SK-N-SH (cell line): ENCODE data around the gene DPEP2. TPM values are rescaled to one million over a fixed set of nuclear protein-coding genes. Genes with fewer than 3 reads are reported as not detected.

Experiments used
- CTCF ChIA-PET: fragments of 300-600, 350-600 bp; formaldehyde crosslinking; extraction: SDS; loops from one replicate; lab custom pipeline; 2021; lab: Yijun Ruan, JAX
- POLR2A ChIA-PET: fragments of 350-600 bp; sonication (Branson Sonifier 250); formaldehyde crosslinking; extraction: SDS; loops from one replicate; lab custom pipeline; 2020; ENCODE audit warnings: antibody characterized with exemption, inconsistent platforms; lab: Yijun Ruan, JAX
- DNase-seq: peaks from one replicate; pipeline ENCODE4 v3.0.0; 2012
- H2AFZ ChIP-seq: fragments of 200-600 bp; sonication (generic); 2 replicates; pipeline ENCODE4 v1.8.1; 2016; ENCODE audit warnings: antibody characterized with exemption, mild to moderate bottlenecking, low read depth
- H3F3A ChIP-seq: fragments of 200-600 bp; sonication (generic); replicated peaks from 2 replicates; pipeline ENCODE3; 2016; ENCODE audit warnings: antibody characterized with exemption, mild to moderate bottlenecking; ENCODE audit not compliant: insufficient read depth
- H3K27ac ChIP-seq, 2 experiments: fragments of 200-500 bp in 1 of 2; fragments of 200-600 bp in 1 of 2; sonication (Bioruptor generic) in 1 of 2; sonication (generic), shearing (Covaris generic) in 1 of 2; 2 replicates each; pipeline versions ENCODE4 v1.5.1 to v1.6.1; 2014 to 2016; ENCODE audit warnings: low read depth in 2 of 2, inconsistent platforms in 1 of 2, low read length in 1 of 2, mild to moderate bottlenecking in 1 of 2, mixed read lengths in 1 of 2
- H3K27me3 ChIP-seq: fragments of 200-600 bp; sonication (generic), shearing (Covaris generic); 2 replicates; pipeline ENCODE4 v1.6.1; 2016; ENCODE audit warnings: mixed run types; ENCODE audit not compliant: insufficient read depth
- H3K36me3 ChIP-seq, 2 experiments: fragments of 200-500 bp in 1 of 2; fragments of 200-600 bp in 1 of 2; sonication (Bioruptor generic) in 1 of 2; sonication (generic) in 1 of 2; replicated peaks in 1 of 2; 2 replicates each; pipeline versions ENCODE3 to v1.5.1; 2014 to 2016; ENCODE audit warnings: low read length in 1 of 2, mild to moderate bottlenecking in 1 of 2; ENCODE audit not compliant: insufficient read depth in 2 of 2, control insufficient read depth in 1 of 2
- H3K4me1 ChIP-seq, 2 experiments: fragments of 200-500 bp in 1 of 2; fragments of 200-600 bp in 1 of 2; sonication (Bioruptor generic) in 1 of 2; sonication (generic), shearing (Covaris generic) in 1 of 2; 2 replicates each; pipeline versions ENCODE4 v1.5.1 to v1.6.1; 2014 to 2016; ENCODE audit warnings: low read depth in 1 of 2, low read length in 1 of 2, mixed run types in 1 of 2; ENCODE audit not compliant: insufficient read depth in 2 of 2, control insufficient read depth in 1 of 2
- H3K4me2 ChIP-seq: fragments of 200-600 bp; sonication (generic), shearing (Covaris generic); 2 replicates; pipeline ENCODE4 v1.6.1; 2017; ENCODE audit warnings: mixed run types
- H3K4me3 ChIP-seq, 2 experiments: fragments of 200-500 bp in 1 of 2; fragments of 200-600 bp in 1 of 2; sonication (Bioruptor generic) in 1 of 2; sonication (generic), shearing (Covaris generic) in 1 of 2; 2 replicates each; pipeline versions ENCODE4 v1.5.1 to v1.8.1; 2014 to 2016; ENCODE audit warnings: low read depth in 2 of 2, inconsistent platforms in 1 of 2, low read length in 1 of 2, mild to moderate bottlenecking in 1 of 2, mixed read lengths in 1 of 2, moderate library complexity in 1 of 2
- H3K79me2 ChIP-seq: fragments of 200-600 bp; sonication (generic); 2 replicates; pipeline ENCODE4 v1.8.1; 2017; ENCODE audit warnings: mild to moderate bottlenecking; ENCODE audit not compliant: insufficient read depth
- H3K9ac ChIP-seq: fragments of 200-600 bp; sonication (generic); 2 replicates; pipeline ENCODE4 v1.6.1; 2017; ENCODE audit warnings: mixed run types
- H3K9me2 ChIP-seq: fragments of 200-600 bp; sonication (generic); 2 replicates; pipeline ENCODE4 v1.6.1; 2017; ENCODE audit warnings: mixed run types
- H3K9me3 ChIP-seq: fragments of 200-600 bp; sonication (generic); 2 replicates; pipeline ENCODE4 v1.6.1; 2017; ENCODE audit warnings: mixed run types, mild to moderate bottlenecking, moderate library complexity
- H4K20me1 ChIP-seq: fragments of 200-600 bp; sonication (generic); 2 replicates; pipeline ENCODE4 v1.6.1; 2017; ENCODE audit warnings: mild to moderate bottlenecking, mixed run types; ENCODE audit not compliant: insufficient read depth
- ELF1 ChIP-seq: IDR thresholded peaks from 2 replicates; pipeline ENCODE4 v1.4.0; 2012
- EP300 ChIP-seq, 2 experiments: IDR thresholded peaks; 2 replicates each; pipeline versions ENCODE4 v1.4.0 to v1.6.1; 2012; ENCODE audit warnings: borderline replicate concordance in 1 of 2, low read depth in 1 of 2, low read length in 1 of 2
- EZH2phosphoT487 ChIP-seq: fragments of 200-600 bp; sonication (generic); IDR thresholded peaks from 2 replicates; pipeline ENCODE4 v1.6.1; 2017; ENCODE audit warnings: low read depth, mixed run types, mild to moderate bottlenecking, antibody characterized with exemption, moderate library complexity, borderline replicate concordance
- FOSL2 ChIP-seq: IDR thresholded peaks from 2 replicates; pipeline ENCODE4 v1.4.0; 2012; ENCODE audit warnings: low read depth, mild to moderate bottlenecking, moderate library complexity, borderline replicate concordance
- GABPA ChIP-seq: IDR thresholded peaks from 2 replicates; pipeline ENCODE4 v1.4.0; 2012; ENCODE audit warnings: low read depth, mild to moderate bottlenecking
- MXI1 ChIP-seq: IDR thresholded peaks from 2 replicates; pipeline ENCODE4 v1.6.1; 2012; ENCODE audit warnings: mild to moderate bottlenecking, low read depth, low read length, improper control_type of control experiment
- NRF1 ChIP-seq: IDR thresholded peaks from 2 replicates; pipeline ENCODE4 v1.6.1; 2012; ENCODE audit warnings: low read depth, mild to moderate bottlenecking, low read length
- POLR2AphosphoS5 ChIP-seq: IDR thresholded peaks from 2 replicates; pipeline ENCODE4 v1.6.1; 2012; ENCODE audit warnings: low read depth, low read length
- RAD21 ChIP-seq: IDR thresholded peaks from 2 replicates; pipeline ENCODE4 v1.6.1; 2012; ENCODE audit warnings: mild to moderate bottlenecking, low read length
- RFX5 ChIP-seq: IDR thresholded peaks from 2 replicates; pipeline ENCODE4 v1.6.1; 2012; ENCODE audit warnings: mild to moderate bottlenecking, improper control_type of control experiment, low read length
- SMC3 ChIP-seq: IDR thresholded peaks from 2 replicates; pipeline ENCODE4 v1.6.1; 2012; ENCODE audit warnings: low read depth, low read length, improper control_type of control experiment
- TAF1 ChIP-seq: IDR thresholded peaks from 2 replicates; pipeline ENCODE4 v1.6.1; 2012; ENCODE audit warnings: low read depth, mild to moderate bottlenecking, low read length, moderate library complexity, borderline replicate concordance
- WGBS: methylation state at CpG from one replicate; pipeline ENCODE4 v1.1.6; 2017; ENCODE audit warnings: low lambda C conversion rate; 5-methylcytosine and 5-hydroxymethylcytosine counted together
- polyA plus RNA-seq, 3 experiments: library from polyadenylated mRNA; depleted of rRNA; stranded (reverse); fragments of >200 nt; gene quantifications; 2 replicates each; pipeline ENCODE4 v1.2.3, GENCODE V29; 2012
- TF ChIP-seq, protein P1 (sequence below): IDR thresholded peaks from 2 replicates; pipeline ENCODE4 v1.4.0; 2012; ENCODE audit warnings: low read depth, borderline replicate concordance
- TF ChIP-seq, protein P2 (sequence below): IDR thresholded peaks from 2 replicates; pipeline ENCODE4 v1.4.0; 2012; ENCODE audit warnings: low read depth
- TF ChIP-seq, protein P3 (sequence below): IDR thresholded peaks from 2 replicates; pipeline ENCODE4 v1.6.1; 2012; ENCODE audit warnings: mild to moderate bottlenecking, low read depth, low read length, moderate library complexity
- TF ChIP-seq, protein P4 (sequence below): fragments of 150-350 bp; IDR thresholded peaks from 2 replicates; pipeline ENCODE4 v1.6.1; 2016; ENCODE audit warnings: mild to moderate bottlenecking, low read depth, low read length

Gene DPEP2
- polyA plus RNA-seq, 1 of the 3 experiments (the other 2 are of a cell fraction) = not detected

DNA sequence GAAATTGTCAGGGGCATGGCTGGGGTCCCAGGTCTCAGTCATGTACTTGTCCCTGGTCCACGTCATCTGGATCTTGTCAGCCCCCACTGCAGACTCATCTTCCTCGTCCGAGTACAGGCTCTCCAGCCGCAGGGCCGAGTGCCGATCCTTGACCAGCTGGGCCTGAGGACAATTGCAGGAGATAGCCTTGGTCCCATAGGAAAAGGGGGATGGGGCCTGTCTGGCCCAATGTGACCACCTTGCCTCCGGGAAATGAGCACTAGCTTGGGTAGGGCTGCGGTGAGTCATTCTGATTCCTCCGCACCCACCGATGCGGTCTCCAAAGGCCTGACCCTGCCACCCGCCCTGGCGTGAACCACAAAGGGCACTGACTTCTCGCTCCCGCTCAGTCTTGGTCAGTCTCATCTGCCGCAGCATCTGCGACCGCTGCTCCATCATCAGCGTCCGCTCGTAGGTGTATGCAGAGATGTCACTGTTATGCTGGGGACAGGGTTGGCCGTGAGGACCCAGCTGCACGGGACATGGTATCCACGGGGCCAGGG, 53.8 kb downstream of the DPEP2 start:
- Histone ChIP-seq H2AFZ (no peak overlapping the region), H3K4me3 (no peak overlapping the region), H3K4me1 (peaks cover 0 to 18% of the 10 kb centered on the region in 2 experiments; a peak in 1 of 4 replicates), H3K9me3 (no peaks in the 10 kb centered on the region), H3K36me3 (peaks cover 12 to 65% of the 10 kb centered on the region in 2 experiments), H3K4me2 (no peak overlapping the region), H3K27me3 (no peaks in the 10 kb centered on the region), H3K9me2 (no peaks in the 10 kb centered on the region), H3K27ac (no peak overlapping the region), H4K20me1 (peaks cover 13% of the 10 kb centered on the region; the same call in 1 of the 2 replicates), H3K9ac (no peak overlapping the region), H3K79me2 (peaks cover 5% of the 10 kb centered on the region; the same call in 1 of the 2 replicates), H3F3A (peaks cover 18% of the 10 kb centered on the region)
- no peak for DNase-seq
- ChIA-PET CTCF (interaction anchor here (1.1 to 28.1 kb wide), 3 partner anchors 17 to 129 kb away, joined by 4 to 564 read pairs (median 8); partner anchors contain the start of genes EDC4, NRN1L and PSKH1), POLR2A (no interaction called here)
- no peak for TF ChIP-seq SMC3
- no peak for TF ChIP-seq RAD21
- no peak for TF ChIP-seq EZH2phosphoT487
- no peak for TF ChIP-seq MXI1
- TF ChIP-seq, protein P1, sequence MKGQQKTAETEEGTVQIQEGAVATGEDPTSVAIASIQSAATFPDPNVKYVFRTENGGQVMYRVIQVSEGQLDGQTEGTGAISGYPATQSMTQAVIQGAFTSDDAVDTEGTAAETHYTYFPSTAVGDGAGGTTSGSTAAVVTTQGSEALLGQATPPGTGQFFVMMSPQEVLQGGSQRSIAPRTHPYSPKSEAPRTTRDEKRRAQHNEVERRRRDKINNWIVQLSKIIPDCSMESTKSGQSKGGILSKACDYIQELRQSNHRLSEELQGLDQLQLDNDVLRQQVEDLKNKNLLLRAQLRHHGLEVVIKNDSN = no peak
- TF ChIP-seq ELF1 = no peak
- TF ChIP-seq, protein P2, sequence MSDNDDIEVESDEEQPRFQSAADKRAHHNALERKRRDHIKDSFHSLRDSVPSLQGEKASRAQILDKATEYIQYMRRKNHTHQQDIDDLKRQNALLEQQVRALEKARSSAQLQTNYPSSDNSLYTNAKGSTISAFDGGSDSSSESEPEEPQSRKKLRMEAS = no peak
- TF ChIP-seq NRF1 = no peak
- no peak for TF ChIP-seq TAF1
- TF ChIP-seq, protein P3, sequence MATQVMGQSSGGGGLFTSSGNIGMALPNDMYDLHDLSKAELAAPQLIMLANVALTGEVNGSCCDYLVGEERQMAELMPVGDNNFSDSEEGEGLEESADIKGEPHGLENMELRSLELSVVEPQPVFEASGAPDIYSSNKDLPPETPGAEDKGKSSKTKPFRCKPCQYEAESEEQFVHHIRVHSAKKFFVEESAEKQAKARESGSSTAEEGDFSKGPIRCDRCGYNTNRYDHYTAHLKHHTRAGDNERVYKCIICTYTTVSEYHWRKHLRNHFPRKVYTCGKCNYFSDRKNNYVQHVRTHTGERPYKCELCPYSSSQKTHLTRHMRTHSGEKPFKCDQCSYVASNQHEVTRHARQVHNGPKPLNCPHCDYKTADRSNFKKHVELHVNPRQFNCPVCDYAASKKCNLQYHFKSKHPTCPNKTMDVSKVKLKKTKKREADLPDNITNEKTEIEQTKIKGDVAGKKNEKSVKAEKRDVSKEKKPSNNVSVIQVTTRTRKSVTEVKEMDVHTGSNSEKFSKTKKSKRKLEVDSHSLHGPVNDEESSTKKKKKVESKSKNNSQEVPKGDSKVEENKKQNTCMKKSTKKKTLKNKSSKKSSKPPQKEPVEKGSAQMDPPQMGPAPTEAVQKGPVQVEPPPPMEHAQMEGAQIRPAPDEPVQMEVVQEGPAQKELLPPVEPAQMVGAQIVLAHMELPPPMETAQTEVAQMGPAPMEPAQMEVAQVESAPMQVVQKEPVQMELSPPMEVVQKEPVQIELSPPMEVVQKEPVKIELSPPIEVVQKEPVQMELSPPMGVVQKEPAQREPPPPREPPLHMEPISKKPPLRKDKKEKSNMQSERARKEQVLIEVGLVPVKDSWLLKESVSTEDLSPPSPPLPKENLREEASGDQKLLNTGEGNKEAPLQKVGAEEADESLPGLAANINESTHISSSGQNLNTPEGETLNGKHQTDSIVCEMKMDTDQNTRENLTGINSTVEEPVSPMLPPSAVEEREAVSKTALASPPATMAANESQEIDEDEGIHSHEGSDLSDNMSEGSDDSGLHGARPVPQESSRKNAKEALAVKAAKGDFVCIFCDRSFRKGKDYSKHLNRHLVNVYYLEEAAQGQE = no peak
- TF ChIP-seq, protein P4, sequence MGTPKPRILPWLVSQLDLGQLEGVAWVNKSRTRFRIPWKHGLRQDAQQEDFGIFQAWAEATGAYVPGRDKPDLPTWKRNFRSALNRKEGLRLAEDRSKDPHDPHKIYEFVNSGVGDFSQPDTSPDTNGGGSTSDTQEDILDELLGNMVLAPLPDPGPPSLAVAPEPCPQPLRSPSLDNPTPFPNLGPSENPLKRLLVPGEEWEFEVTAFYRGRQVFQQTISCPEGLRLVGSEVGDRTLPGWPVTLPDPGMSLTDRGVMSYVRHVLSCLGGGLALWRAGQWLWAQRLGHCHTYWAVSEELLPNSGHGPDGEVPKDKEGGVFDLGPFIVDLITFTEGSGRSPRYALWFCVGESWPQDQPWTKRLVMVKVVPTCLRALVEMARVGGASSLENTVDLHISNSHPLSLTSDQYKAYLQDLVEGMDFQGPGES = no peak
- TF ChIP-seq RFX5 = no peak
- TF ChIP-seq POLR2AphosphoS5 = no peak
- no peak for TF ChIP-seq EP300 (IDR thresholded peaks at IDR 0.05; ENCODE audit: borderline replicate concordance in 1 of 2, low read depth in 1 of 2, low read length in 1 of 2)
- TF ChIP-seq GABPA = no peak
- no peak for TF ChIP-seq FOSL2
- WGBS = 91% methylated on average over 20 of the region's 24 CpGs
